ENCODE measurements around the gene PJVK. TPM values are rescaled to one million over a fixed set of nuclear protein-coding genes. Genes with fewer than 3 reads are reported as not detected.

PJVK gene
- total and polyA plus RNA-seq, 5 donors, result 1.9 to 2.4 (median 2.0) TPM

DNA sequence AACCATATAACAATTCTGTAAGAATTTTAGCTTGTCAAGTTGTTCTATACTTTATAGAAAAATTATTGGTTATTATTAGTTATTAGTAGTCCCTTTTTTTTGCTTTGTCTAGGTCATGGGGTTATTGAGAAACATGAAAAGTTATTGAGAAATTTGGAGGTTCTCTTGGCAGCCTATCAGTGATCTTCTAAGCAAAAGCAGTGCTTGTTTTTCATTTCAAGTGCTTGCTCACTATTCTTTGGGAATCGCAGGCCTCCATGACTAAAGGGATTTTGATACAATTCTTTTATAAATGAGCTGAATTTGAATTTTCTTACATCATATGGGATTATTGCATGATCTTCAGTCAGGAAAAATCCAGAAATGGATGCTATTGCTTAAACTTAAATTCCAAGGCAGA, 54.9 kb downstream of the PJVK start:
- 92% methylated on average over 1 of the region's 1 CpG for WGBS
- intact Hi-C loops (cut with DNase I), result no loop called here
- Histone ChIP-seq H3K27me3 (ENCODE audit: control insufficient read depth, insufficient read depth) (no peaks in the 10 kb centered on the region), H3K27ac (ENCODE audit: low read length) (no peak overlapping the region), H3K9me3 (ENCODE audit: control insufficient read depth, low read length) (no peaks in the 10 kb centered on the region), H3K4me3 (ENCODE audit: low read length) (no peak overlapping the region), H3K4me1 (ENCODE audit: control insufficient read depth, insufficient read depth, low read length) (no peaks in the 10 kb centered on the region)
- no peak for ATAC-seq
- no peak for DNase-seq

DNA sequence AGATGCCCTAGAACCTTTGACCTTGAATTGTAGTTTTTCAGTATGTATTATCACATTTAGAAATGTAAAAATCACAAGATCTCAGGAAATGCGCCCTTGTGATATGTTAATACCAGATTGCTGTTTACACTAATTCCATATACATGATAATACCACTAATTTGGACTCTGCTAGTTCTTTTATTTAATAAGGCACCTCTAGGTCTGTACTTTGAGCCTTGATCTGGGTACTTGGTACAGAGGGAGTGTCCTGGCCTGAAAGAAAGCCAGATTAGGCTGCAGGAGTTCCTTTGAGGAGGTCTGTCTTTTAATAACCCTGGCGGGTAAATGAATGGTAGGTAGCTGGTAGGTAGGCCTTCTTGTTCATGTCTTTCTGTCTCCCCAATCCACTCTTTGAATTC, 55.3 kb downstream of the PJVK start:
- no peak for ATAC-seq
- 99% methylated on average over 2 of the region's 2 CpGs for WGBS
- H3K4me1 ChIP-seq (ENCODE audit: control insufficient read depth, insufficient read depth, low read length), result no peaks in the 10 kb centered on the region
- H3K9me3 ChIP-seq (ENCODE audit: control insufficient read depth, low read length), result no peaks in the 10 kb centered on the region
- DNase-seq, result no peak
- H3K27ac ChIP-seq (ENCODE audit: low read length), result no peak overlapping the region
- H3K27me3 ChIP-seq (ENCODE audit: control insufficient read depth, insufficient read depth), result no peaks in the 10 kb centered on the region
- H3K4me3 ChIP-seq (ENCODE audit: low read length), result no peak overlapping the region
- intact Hi-C loops (cut with DNase I), result no loop called here

DNA sequence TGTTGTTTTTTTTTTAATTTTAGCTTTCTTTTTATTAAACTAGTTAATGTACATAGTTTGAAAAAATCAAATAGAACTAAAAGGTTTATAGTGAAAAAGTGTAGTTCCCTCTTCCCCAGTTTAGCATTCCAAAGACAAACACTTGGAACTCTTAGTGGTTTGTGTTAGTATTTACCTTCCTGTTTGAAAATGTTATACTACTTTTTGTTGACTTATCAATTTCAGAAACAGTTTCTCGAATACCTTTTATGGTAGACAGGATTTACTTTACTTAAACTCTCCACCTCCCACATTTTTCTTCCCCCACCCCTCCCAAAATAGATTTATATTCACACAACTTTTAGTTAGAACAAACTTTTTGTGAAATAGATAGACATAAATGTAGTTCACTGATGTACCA, 55.8 kb downstream of the PJVK start:
- no peaks in the 10 kb centered on the region for H3K9me3 ChIP-seq (ENCODE audit: control insufficient read depth, low read length)
- H3K4me3 ChIP-seq (ENCODE audit: low read length), result no peak overlapping the region
- no peaks in the 10 kb centered on the region for H3K4me1 ChIP-seq (ENCODE audit: control insufficient read depth, insufficient read depth, low read length)
- no peak for DNase-seq
- H3K27me3 ChIP-seq (ENCODE audit: control insufficient read depth, insufficient read depth), result no peaks in the 10 kb centered on the region
- H3K27ac ChIP-seq (ENCODE audit: low read length), result no peak overlapping the region
- ATAC-seq, result no peak
- WGBS, result 97% methylated on average over 1 of the region's 1 CpG
- intact Hi-C loops (cut with DNase I), result no loop called here

DNA sequence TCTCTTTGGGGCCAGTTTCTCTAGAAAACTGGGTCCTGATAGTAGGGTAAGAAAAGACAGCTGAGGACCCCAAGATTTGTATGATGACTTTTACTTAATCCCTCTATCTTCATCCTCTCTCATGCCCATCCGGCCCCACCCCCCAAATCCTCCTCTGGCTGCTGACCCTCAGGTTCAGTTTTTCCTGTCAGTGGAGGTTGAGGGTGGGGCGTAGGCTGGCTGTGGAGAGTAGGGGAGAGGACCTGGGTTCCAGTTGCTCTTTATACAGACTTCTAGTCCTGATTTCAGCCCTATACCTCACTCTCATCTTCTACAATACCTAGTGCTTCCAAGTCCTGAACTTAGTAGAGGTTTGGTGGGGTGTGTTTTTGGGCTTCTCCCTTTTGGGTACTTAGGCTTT, 57.5 kb downstream of the PJVK start:
- no peak overlapping the region for H3K27ac ChIP-seq (ENCODE audit: low read length)
- H3K27me3 ChIP-seq (ENCODE audit: control insufficient read depth, insufficient read depth), result no peaks in the 10 kb centered on the region
- no peak overlapping the region for H3K4me3 ChIP-seq (ENCODE audit: low read length)
- no peaks in the 10 kb centered on the region for H3K4me1 ChIP-seq (ENCODE audit: control insufficient read depth, insufficient read depth, low read length)
- no peak for DNase-seq
- no peak for ATAC-seq
- intact Hi-C loops (cut with DNase I), result no loop called here
- no peaks in the 10 kb centered on the region for H3K9me3 ChIP-seq (ENCODE audit: control insufficient read depth, low read length)
- 94% methylated on average over 2 of the region's 2 CpGs for WGBS

DNA sequence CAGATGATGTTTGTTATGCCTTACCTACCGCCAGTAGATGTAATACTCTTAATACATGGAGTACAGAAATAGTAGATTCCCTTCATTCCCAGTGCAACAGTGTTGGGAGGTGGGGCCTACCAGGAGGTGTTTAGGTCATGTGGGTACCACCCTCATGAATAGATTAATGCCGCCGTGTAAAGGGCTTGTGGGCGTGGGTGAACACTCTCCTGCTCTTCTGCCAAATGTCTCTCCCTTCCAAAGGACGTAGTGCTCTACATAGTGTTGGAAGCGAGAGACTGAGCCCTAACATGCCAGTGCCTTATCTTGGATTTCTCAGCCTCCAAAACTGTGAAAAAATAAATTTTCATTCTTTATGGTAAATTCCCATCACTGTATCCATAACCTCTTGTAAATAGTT, 59.2 kb downstream of the PJVK start:
- intact Hi-C loops (cut with DNase I), result no loop called here
- DNase-seq (no peak), ATAC-seq (peak; percentile 68 to 77)
- H3K27me3 ChIP-seq (ENCODE audit: control insufficient read depth, insufficient read depth), result no peaks in the 10 kb centered on the region
- no peak overlapping the region for H3K4me3 ChIP-seq (ENCODE audit: low read length)
- H3K4me1 ChIP-seq (ENCODE audit: control insufficient read depth, insufficient read depth, low read length), result no peaks in the 10 kb centered on the region
- WGBS, result 63% methylated on average over 6 of the region's 6 CpGs
- H3K9me3 ChIP-seq (ENCODE audit: control insufficient read depth, low read length), result no peaks in the 10 kb centered on the region
- no peak overlapping the region for H3K27ac ChIP-seq (ENCODE audit: low read length)

Other genes starting within 250 kb of the PJVK start
- gene PRKRA, start 203 bp upstream of the PJVK start, total RNA-seq, result 10 to 100 TPM; 36.6 to 43.9 (median 37.8) TPM
- 35.5 TPM for gene PRKRA, start 203 bp upstream of the PJVK start, polyA plus RNA-seq
- gene FKBP7, start 27.2 kb downstream of the PJVK start, total RNA-seq, result 10 to 100 TPM; 10.7 to 15.6 (median 12.8) TPM
- 11.7 TPM for gene FKBP7, start 27.2 kb downstream of the PJVK start, polyA plus RNA-seq
- 10 to 100 TPM; 44.5 to 69.9 (median 47.3) TPM for gene PLEKHA3, start 29.1 kb downstream of the PJVK start, total RNA-seq
- gene PLEKHA3, start 29.1 kb downstream of the PJVK start, polyA plus RNA-seq, result 5.3 TPM